Measurements from ENCODE around the gene MINDY1. TPM values are rescaled to one million over a fixed set of nuclear protein-coding genes. Genes with fewer than 3 reads are reported as not detected.

Gene MINDY1
- total and polyA plus RNA-seq, 2 experiments from 2014 or later = 5.8 to 18.5 TPM

- Histone ChIP-seq H3K79me2 (peaks cover 24% of the 10 kb centered on the region), H2AFZ (no peak overlapping the region), H4K20me1 (ENCODE audit: insufficient read depth, poor library complexity, severe bottlenecking) (peaks cover 10% of the 10 kb centered on the region), H3K4me1 (ENCODE audit: insufficient read depth) (peaks cover 16% of the 10 kb centered on the region), H3K9me3 (ENCODE audit: low read depth) (no peaks in the 10 kb centered on the region), H3K36me3 (replicated peaks; ENCODE audit: insufficient read depth, low read depth) (peaks cover 3% of the 10 kb centered on the region), H3K27ac (peak overlapping the region; percentile 24), H3K27me3 (no peaks in the 10 kb centered on the region), H3K9me2 (replicated peaks; ENCODE audit: insufficient read depth) (no peaks in the 10 kb centered on the region), H3K4me2 (no peak overlapping the region), H3K4me3 (no peak overlapping the region)
- no peak for DNase-seq (ENCODE audit: low spot score)
- TF ChIP-seq EZH2 (IDR thresholded peaks at IDR 0.05; ENCODE audit: borderline replicate concordance) = no peak
- whole genome bisulfite sequencing (ENCODE audit: low lambda C conversion rate, missing lambda C conversion rate) = 94% methylated on average over 10 of the region's 10 CpGs
Measured at GRCh38 chr1:150963321-150964163, 43.2 kb downstream of the MINDY1 start.

- no peak for DNase-seq (ENCODE audit: low spot score)
- Histone ChIP-seq H3K79me2 (peaks cover 6% of the 10 kb centered on the region), H3K9me2 (replicated peaks; ENCODE audit: insufficient read depth) (no peaks in the 10 kb centered on the region), H3K27ac (peak overlapping the region; percentile 64), H3K36me3 (replicated peaks; ENCODE audit: insufficient read depth, low read depth) (peaks cover 3% of the 10 kb centered on the region), H4K20me1 (ENCODE audit: insufficient read depth, poor library complexity, severe bottlenecking) (no peaks in the 10 kb centered on the region), H2AFZ (no peak overlapping the region), H3K4me2 (no peak overlapping the region), H3K4me3 (no peak overlapping the region), H3K4me1 (ENCODE audit: insufficient read depth) (peaks cover 16% of the 10 kb centered on the region), H3K9me3 (ENCODE audit: low read depth) (no peaks in the 10 kb centered on the region), H3K27me3 (no peaks in the 10 kb centered on the region)
- TF ChIP-seq, protein P1, sequence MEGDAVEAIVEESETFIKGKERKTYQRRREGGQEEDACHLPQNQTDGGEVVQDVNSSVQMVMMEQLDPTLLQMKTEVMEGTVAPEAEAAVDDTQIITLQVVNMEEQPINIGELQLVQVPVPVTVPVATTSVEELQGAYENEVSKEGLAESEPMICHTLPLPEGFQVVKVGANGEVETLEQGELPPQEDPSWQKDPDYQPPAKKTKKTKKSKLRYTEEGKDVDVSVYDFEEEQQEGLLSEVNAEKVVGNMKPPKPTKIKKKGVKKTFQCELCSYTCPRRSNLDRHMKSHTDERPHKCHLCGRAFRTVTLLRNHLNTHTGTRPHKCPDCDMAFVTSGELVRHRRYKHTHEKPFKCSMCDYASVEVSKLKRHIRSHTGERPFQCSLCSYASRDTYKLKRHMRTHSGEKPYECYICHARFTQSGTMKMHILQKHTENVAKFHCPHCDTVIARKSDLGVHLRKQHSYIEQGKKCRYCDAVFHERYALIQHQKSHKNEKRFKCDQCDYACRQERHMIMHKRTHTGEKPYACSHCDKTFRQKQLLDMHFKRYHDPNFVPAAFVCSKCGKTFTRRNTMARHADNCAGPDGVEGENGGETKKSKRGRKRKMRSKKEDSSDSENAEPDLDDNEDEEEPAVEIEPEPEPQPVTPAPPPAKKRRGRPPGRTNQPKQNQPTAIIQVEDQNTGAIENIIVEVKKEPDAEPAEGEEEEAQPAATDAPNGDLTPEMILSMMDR (IDR thresholded peaks at IDR 0.05; ENCODE audit: poor library complexity) = no peak
- TF ChIP-seq EZH2 (IDR thresholded peaks at IDR 0.05; ENCODE audit: borderline replicate concordance) = no peak
- no peak for TF ChIP-seq EZH2phosphoT487 (IDR thresholded peaks at IDR 0.05; ENCODE audit: low read depth, severe bottlenecking, unreplicated experiment)
- 28% methylated on average over 4 of the region's 4 CpGs for WGBS (ENCODE audit: low lambda C conversion rate, missing lambda C conversion rate)
Measured at GRCh38 chr1:150961756-150962155, 44.9 kb downstream of the MINDY1 start.

DNA sequence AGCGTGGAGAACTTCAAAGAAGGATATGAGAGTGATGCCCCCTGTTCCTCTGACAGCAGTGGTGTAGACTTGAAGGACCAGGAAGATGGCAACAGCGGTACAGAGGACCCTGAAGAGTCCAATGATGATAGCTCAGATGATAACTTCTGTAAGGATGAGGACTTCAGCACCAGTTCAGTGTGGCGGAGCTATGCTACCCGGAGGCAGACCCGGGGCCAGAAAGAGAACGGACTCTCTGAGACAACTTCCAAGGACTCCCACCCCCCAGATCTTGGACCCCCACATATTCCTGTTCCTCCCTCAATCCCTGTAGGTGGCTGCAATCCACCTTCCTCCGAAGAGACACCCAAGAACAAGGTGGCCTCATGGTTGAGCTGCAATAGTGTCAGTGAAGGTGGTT is 46.1 kb downstream of the MINDY1 start:
- no peaks in the 10 kb centered on the region for H3K9me3 ChIP-seq (ENCODE audit: low read depth)
- H4K20me1 ChIP-seq (ENCODE audit: insufficient read depth, poor library complexity, severe bottlenecking) = no peaks in the 10 kb centered on the region
- TF ChIP-seq EZH2phosphoT487 (IDR thresholded peaks at IDR 0.05; ENCODE audit: low read depth, severe bottlenecking, unreplicated experiment) = no peak
- no peak overlapping the region for H3K4me3 ChIP-seq
- H3K4me1 ChIP-seq (ENCODE audit: insufficient read depth) = peaks cover 16% of the 10 kb centered on the region
- H3K36me3 ChIP-seq (replicated peaks; ENCODE audit: insufficient read depth, low read depth) = peaks cover 3% of the 10 kb centered on the region
- no peak overlapping the region for H3K4me2 ChIP-seq
- no peak for DNase-seq (ENCODE audit: low spot score)
- peaks cover 2% of the 10 kb centered on the region for H3K79me2 ChIP-seq
- H3K27me3 ChIP-seq = no peaks in the 10 kb centered on the region
- WGBS (ENCODE audit: low lambda C conversion rate, missing lambda C conversion rate) = over 99% methylated on average over 6 of the region's 7 CpGs
- no peaks in the 10 kb centered on the region for H3K9me2 ChIP-seq (replicated peaks; ENCODE audit: insufficient read depth)
- H2AFZ ChIP-seq = no peak overlapping the region
- no peak overlapping the region for H3K27ac ChIP-seq

- H3K27me3 ChIP-seq = no peaks in the 10 kb centered on the region
- H3K4me2 ChIP-seq = no peak overlapping the region
- peaks cover 11% of the 10 kb centered on the region for H3K4me1 ChIP-seq (ENCODE audit: insufficient read depth)
- no peaks in the 10 kb centered on the region for H3K36me3 ChIP-seq (replicated peaks; ENCODE audit: insufficient read depth, low read depth)
- H3K27ac ChIP-seq = no peak overlapping the region
- WGBS (ENCODE audit: low lambda C conversion rate, missing lambda C conversion rate) = 97% methylated on average over 11 of the region's 11 CpGs
- no peak for DNase-seq (ENCODE audit: low spot score)
- H2AFZ ChIP-seq = no peak overlapping the region
- no peak overlapping the region for H3K4me3 ChIP-seq
- no peaks in the 10 kb centered on the region for H4K20me1 ChIP-seq (ENCODE audit: insufficient read depth, poor library complexity, severe bottlenecking)
- H3K79me2 ChIP-seq = no peaks in the 10 kb centered on the region
- no peaks in the 10 kb centered on the region for H3K9me2 ChIP-seq (replicated peaks; ENCODE audit: insufficient read depth)
- TF ChIP-seq, protein P1 (IDR thresholded peaks at IDR 0.05; ENCODE audit: poor library complexity) = no peak
- no peak for TF ChIP-seq EZH2phosphoT487 (IDR thresholded peaks at IDR 0.05; ENCODE audit: low read depth, severe bottlenecking, unreplicated experiment)
- TF ChIP-seq EZH2 (IDR thresholded peaks at IDR 0.05; ENCODE audit: borderline replicate concordance) = no peak
- H3K9me3 ChIP-seq (ENCODE audit: low read depth) = no peaks in the 10 kb centered on the region
Measured at GRCh38 chr1:150957666-150958065, 49.0 kb downstream of the MINDY1 start.
